MM.1S (cell line): Measurements from ENCODE around the gene COL18A1.

Experiments
- DNase-seq: peaks from one replicate; pipeline ENCODE4 v3.0.0-alpha.2; 2015
- H2AFZ ChIP-seq: fragments of 300-600 bp; sonication (generic); 2 replicates; pipeline ENCODE4 v1.6.0; 2016; ENCODE audit warnings: antibody characterized with exemption, low read length
- H3F3A ChIP-seq: fragments of 300-600 bp; sonication (generic); 2 replicates; pipeline ENCODE4 v1.6.1; 2016; ENCODE audit warnings: mild to moderate bottlenecking, antibody characterized with exemption, low read length, moderate library complexity, mixed read lengths; ENCODE audit not compliant: insufficient read depth
- H3K27ac ChIP-seq: fragments of 300-600 bp; sonication (generic); 2 replicates; pipeline ENCODE4 v1.5.1; 2016; ENCODE audit warnings: mild to moderate bottlenecking, low read length
- H3K27me3 ChIP-seq: fragments of 300-600 bp; sonication (generic); replicated peaks from 2 replicates; pipeline ENCODE4 v1.6.0; 2016; ENCODE audit warnings: low read length; ENCODE audit not compliant: insufficient read depth
- H3K36me3 ChIP-seq: fragments of 300-600 bp; sonication (generic); replicated peaks from 2 replicates; pipeline ENCODE4 v1.6.1; 2016; ENCODE audit warnings: mild to moderate bottlenecking, low read length, mixed read lengths; ENCODE audit not compliant: insufficient read depth
- H3K4me1 ChIP-seq: fragments of 300-600 bp; sonication (generic); 2 replicates; pipeline ENCODE4 v1.6.1; 2016; ENCODE audit warnings: low read length, mixed read lengths
- H3K4me2 ChIP-seq: fragments of 300-600 bp; sonication (generic); 2 replicates; pipeline ENCODE4 v1.6.0; 2016; ENCODE audit warnings: low read depth, low read length
- H3K4me3 ChIP-seq: fragments of 300-600 bp; sonication (generic); 2 replicates; pipeline ENCODE4 v1.5.1; 2016; ENCODE audit warnings: low read length, mixed read lengths
- H3K79me2 ChIP-seq: fragments of 300-600 bp; sonication (generic); 2 replicates; pipeline ENCODE4 v1.6.1; 2016; ENCODE audit warnings: mixed run types, low read length, mixed read lengths
- H3K9ac ChIP-seq: fragments of 300-600 bp; sonication (generic); 2 replicates; pipeline ENCODE4 v1.6.1; 2016; ENCODE audit warnings: low read length, mixed read lengths
- H3K9me2 ChIP-seq: fragments of 300-600 bp; sonication (generic); replicated peaks from 2 replicates; pipeline ENCODE4 v1.6.1; 2016; ENCODE audit warnings: mild to moderate bottlenecking, low read length, mixed read lengths; ENCODE audit not compliant: insufficient read depth
- H3K9me3 ChIP-seq: fragments of 300-600 bp; sonication (generic); replicated peaks from 2 replicates; pipeline ENCODE4 v1.6.1; 2016; ENCODE audit warnings: mild to moderate bottlenecking, low read length, mixed read lengths; ENCODE audit not compliant: insufficient read depth
- H4K20me1 ChIP-seq: fragments of 300-600 bp; sonication (generic); 2 replicates; pipeline ENCODE4 v1.6.1; 2016; ENCODE audit warnings: mild to moderate bottlenecking, low read length, moderate library complexity, mixed read lengths; ENCODE audit not compliant: insufficient read depth
- CTCF ChIP-seq: fragments of 300-600 bp; sonication (generic); IDR thresholded peaks from 2 replicates; pipeline ENCODE4 v1.5.1; 2016; ENCODE audit warnings: antibody characterized with exemption, low read length, mixed read lengths
- EZH2 ChIP-seq: fragments of 300-600 bp; sonication (generic); optimal IDR thresholded peaks from 2 replicates; pipeline ENCODE3; 2017; ENCODE audit warnings: low read depth, mild to moderate bottlenecking, antibody characterized with exemption, low read length, mixed read lengths
- EZH2phosphoT487 ChIP-seq: fragments of 300-600 bp; sonication (generic); IDR thresholded peaks from 2 replicates; pipeline ENCODE4 v1.6.1; 2018; ENCODE audit warnings: antibody characterized with exemption, low read length

Gene COL18A1

DNA sequence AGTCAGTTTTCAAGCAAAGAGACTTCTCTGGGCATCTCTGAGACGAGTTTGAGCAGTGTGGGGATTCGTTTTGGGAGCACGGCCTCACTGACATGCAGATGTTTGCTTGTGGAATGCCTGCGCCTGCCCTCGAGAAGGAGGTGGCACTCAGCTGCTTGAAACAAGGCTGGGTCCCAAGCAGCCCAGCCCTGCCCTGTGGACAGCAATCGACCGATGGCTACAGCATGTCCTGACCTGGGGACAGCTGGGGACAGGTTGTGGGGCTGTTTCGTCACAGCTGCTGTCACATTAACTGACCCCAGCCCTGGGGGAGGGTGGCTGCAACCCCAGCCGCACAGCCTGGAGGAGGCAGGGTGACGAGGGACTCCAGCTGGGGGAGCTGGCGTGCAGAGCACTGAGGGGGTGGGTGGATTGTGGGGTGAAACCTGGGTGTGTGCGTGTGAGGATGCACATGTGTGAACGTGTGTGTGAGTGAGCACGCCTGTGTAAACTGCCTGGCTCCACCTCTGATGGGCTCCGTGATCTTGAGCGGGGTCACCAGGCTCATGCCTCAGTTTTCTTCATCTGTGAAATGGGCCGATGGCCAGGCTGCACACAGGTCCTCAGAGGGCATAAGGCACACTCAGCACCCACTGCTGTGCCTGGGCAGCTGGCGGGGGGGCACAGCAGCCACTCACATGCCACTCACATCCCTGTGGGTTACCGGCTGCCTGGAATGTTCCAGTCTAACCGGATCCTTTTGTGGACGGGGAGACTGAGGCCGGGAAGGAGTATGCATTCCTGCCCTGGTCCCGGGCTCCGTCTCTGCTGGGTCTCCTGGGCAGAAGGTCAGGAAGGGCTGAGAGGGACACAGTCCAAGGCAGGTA is 49.3 kb downstream of the COL18A1 start:
- Histone ChIP-seq H4K20me1 (no peaks in the 10 kb centered on the region), H3K4me3 (no peak overlapping the region), H3K79me2 (no peaks in the 10 kb centered on the region), H3K4me1 (no peaks in the 10 kb centered on the region), H3K9me2 (no peaks in the 10 kb centered on the region), H3F3A (no peaks in the 10 kb centered on the region), H3K4me2 (no peak overlapping the region), H3K27me3 (peaks cover 94% of the 10 kb centered on the region), H3K27ac (no peak overlapping the region), H2AFZ (no peak overlapping the region), H3K9me3 (no peaks in the 10 kb centered on the region), H3K9ac (no peak overlapping the region), H3K36me3 (no peaks in the 10 kb centered on the region)
- TF ChIP-seq EZH2 (no peak), EZH2phosphoT487 (no peak), CTCF (no peak)
- no peak for DNase-seq

DNA sequence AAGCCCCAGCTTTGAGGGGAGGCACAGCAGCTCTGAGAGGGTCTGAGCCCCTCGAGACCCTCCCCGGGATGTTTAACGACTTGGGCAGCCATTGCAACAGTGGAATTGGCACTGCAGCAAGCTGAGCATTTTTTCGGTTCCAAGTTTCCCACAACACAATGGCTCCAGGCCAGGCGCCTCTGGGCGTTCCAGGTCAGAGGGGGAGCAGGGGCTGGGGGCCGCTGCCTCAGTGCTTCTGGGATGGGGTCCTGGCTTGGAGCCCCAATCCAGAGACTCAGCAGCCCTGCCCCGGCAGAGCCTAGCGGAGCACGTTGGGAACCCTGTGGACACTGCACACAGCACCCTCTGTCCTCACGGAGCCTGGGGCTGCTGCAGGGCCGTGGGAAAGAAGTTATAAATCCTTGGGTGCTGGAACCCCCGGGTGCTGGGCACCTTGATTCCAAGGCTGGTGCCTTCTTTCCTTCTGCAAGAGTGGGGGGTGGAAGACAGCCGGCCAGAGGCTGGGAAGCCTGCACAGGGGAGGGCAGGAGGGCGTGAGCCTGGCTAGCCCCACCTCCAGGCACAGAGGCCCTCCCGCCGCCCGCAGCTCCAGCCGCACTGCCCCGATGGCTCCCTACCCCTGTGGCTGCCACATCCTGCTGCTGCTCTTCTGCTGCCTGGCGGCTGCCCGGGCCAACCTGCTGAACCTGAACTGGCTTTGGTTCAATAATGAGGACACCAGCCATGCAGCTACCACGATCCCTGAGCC is 50.1 kb downstream of the COL18A1 start:
- Histone ChIP-seq H3K4me2 (no peak overlapping the region), H3K36me3 (no peaks in the 10 kb centered on the region), H2AFZ (no peak overlapping the region), H3K9ac (no peak overlapping the region), H3K4me3 (no peak overlapping the region), H3K27ac (no peak overlapping the region), H3K27me3 (peaks cover 94% of the 10 kb centered on the region), H3K9me2 (no peaks in the 10 kb centered on the region), H4K20me1 (no peaks in the 10 kb centered on the region), H3K4me1 (no peaks in the 10 kb centered on the region), H3F3A (no peaks in the 10 kb centered on the region), H3K9me3 (no peaks in the 10 kb centered on the region), H3K79me2 (no peaks in the 10 kb centered on the region)
- no peak for DNase-seq
- no peak for TF ChIP-seq CTCF
- no peak for TF ChIP-seq EZH2phosphoT487
- no peak for TF ChIP-seq EZH2

DNA sequence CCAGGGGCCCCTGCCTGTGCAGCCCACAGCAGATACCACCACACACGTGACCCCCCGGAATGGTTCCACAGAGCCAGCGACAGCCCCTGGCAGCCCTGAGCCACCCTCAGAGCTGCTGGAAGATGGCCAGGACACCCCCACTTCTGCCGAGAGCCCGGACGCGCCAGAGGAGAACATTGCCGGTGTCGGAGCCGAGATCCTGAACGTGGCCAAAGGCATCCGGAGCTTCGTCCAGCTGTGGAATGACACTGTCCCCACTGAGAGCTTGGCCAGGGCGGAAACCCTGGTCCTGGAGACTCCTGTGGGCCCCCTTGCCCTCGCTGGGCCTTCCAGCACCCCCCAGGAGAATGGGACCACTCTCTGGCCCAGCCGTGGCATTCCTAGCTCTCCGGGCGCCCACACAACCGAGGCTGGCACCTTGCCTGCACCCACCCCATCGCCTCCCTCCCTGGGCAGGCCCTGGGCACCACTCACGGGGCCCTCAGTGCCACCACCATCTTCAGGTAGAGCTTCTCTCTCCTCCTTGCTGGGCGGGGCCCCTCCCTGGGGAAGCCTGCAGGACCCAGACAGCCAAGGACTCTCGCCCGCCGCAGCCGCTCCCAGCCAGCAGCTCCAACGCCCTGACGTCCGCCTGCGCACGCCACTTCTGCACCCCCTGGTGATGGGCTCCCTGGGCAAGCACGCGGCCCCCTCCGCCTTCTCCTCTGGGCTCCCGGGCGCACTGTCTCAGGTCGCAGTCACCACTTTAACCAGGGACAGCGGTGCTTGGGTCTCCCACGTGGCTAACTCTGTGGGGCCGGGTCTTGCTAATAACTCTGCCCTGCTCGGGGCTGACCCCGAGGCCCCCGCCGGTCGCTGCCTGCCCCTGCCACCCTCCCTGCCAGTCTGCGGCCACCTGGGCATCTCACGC is 51.0 kb downstream of the COL18A1 start:
- no peak for DNase-seq
- H4K20me1 ChIP-seq: no peaks in the 10 kb centered on the region
- H3K36me3 ChIP-seq: no peaks in the 10 kb centered on the region
- no peak overlapping the region for H3K9ac ChIP-seq
- H3K27me3 ChIP-seq: peaks cover 94% of the 10 kb centered on the region
- H3K4me3 ChIP-seq: no peak overlapping the region
- H3K9me3 ChIP-seq: no peaks in the 10 kb centered on the region
- no peaks in the 10 kb centered on the region for H3K4me1 ChIP-seq
- no peaks in the 10 kb centered on the region for H3K79me2 ChIP-seq
- H2AFZ ChIP-seq: no peak overlapping the region
- no peak overlapping the region for H3K4me2 ChIP-seq
- H3K27ac ChIP-seq: no peak overlapping the region
- H3F3A ChIP-seq: no peaks in the 10 kb centered on the region
- no peaks in the 10 kb centered on the region for H3K9me2 ChIP-seq
- TF ChIP-seq CTCF (no peak), EZH2phosphoT487 (no peak), EZH2 (no peak)
